Right kidney (tissue), 9 donors: ENCODE data around the gene CCDC15.
A peak's percentile ranks its signal among the peaks of the same experiment; 100 is the strongest.

Source experiments
- DNase-seq: peaks from one replicate; pipeline ENCODE4 v3.0.0-alpha.2; 2016
- long read RNA-seq, 8 donors: transcript quantifications; one replicate each; lab custom pipeline, GENCODE V29; 2026

CCDC15 gene
- long read RNA-seq, donor 1: 0 reads
- long read RNA-seq, donor 2: 0 reads
- long read RNA-seq, donor 3: 0 reads
- long read RNA-seq, donor 4: 0 reads
- long read RNA-seq, donor 5: 0 reads
- long read RNA-seq, donor 6: 0 reads
- long read RNA-seq, donor 7: 0 reads
- long read RNA-seq, donor 8: 0 reads

GRCh38 chr11:124953753-124954589 is at the start of gene CCDC15:
Gene CCDC15 (plus strand): TSS chr11:124954202. CDS start chr11:124954733, 531 bp downstream.
- peak; percentile 90 for DNase-seq

GRCh38 chr11:124915541-124916369 is 38.2 kb upstream of the CCDC15 start:
- DNase-seq: no peak

GRCh38 chr11:124916370-124916710 is 37.7 kb upstream of the CCDC15 start:
- DNase-seq: no peak

GRCh38 chr11:124917115-124917637 is 36.8 kb upstream of the CCDC15 start:
- DNase-seq: no peak

- DNase-seq: no peak
Measured at GRCh38 chr11:124918950-124919349, 35.1 kb upstream of the CCDC15 start, which contains the start of gene HEPN1. Gene HEPN1 (plus strand): TSS chr11:124919250.

- DNase-seq: no peak
Measured at GRCh38 chr11:124919898-124920297, 34.1 kb upstream of the CCDC15 start.

GRCh38 chr11:124920356-124920755 is 33.6 kb upstream of the CCDC15 start:
- DNase-seq: no peak

GRCh38 chr11:124920870-124921609 is 33.0 kb upstream of the CCDC15 start:
- peak; percentile 95 for DNase-seq

- no peak for DNase-seq
Measured at GRCh38 chr11:124922831-124923230, 31.2 kb upstream of the CCDC15 start.

GRCh38 chr11:124923296-124923695 is 30.7 kb upstream of the CCDC15 start:
- no peak for DNase-seq

GRCh38 chr11:124928942-124929665 is 24.9 kb upstream of the CCDC15 start:
- no peak for DNase-seq

- no peak for DNase-seq
Measured at GRCh38 chr11:124930799-124931198, 23.2 kb upstream of the CCDC15 start.

GRCh38 chr11:124934862-124935547 is 19.0 kb upstream of the CCDC15 start:
- peak; percentile 10 for DNase-seq

GRCh38 chr11:124935548-124936514 is 18.2 kb upstream of the CCDC15 start, which contains the start of gene HEPACAM:
Gene HEPACAM (minus strand): TSS chr11:124936047. CDS start chr11:124936006, 41 bp downstream.
- DNase-seq: no peak

GRCh38 chr11:124937336-124937935 is 16.6 kb upstream of the CCDC15 start:
- DNase-seq: no peak

GRCh38 chr11:124938206-124938765 is 15.7 kb upstream of the CCDC15 start:
- DNase-seq: no peak

- no peak for DNase-seq
Measured at GRCh38 chr11:124938970-124939369, 15.0 kb upstream of the CCDC15 start.

- no peak for DNase-seq
Measured at GRCh38 chr11:124941703-124942102, 12.3 kb upstream of the CCDC15 start.
